ENCODE data around the gene DAG1.
"Not testable (repeated sequence)": the region's sequence is repeated elsewhere in the genome, so short reads cannot be mapped to it uniquely, and the experiment has no call there.

The DAG1 gene

GRCh38 chr3:49493901-49494300 is 23.8 kb downstream of the DAG1 start:
- CTCF ChIA-PET: interaction anchor here (1.0 to 1.4 kb wide), 3 partner anchors 18 to 324 kb away, joined by 3 read pairs; no protein-coding TSS in a partner anchor
- H3K27ac Mint-ChIP-seq: peak overlapping the region; percentile 53

GRCh38 chr3:49495023-49495422 is 25.0 kb downstream of the DAG1 start:
- H3K4me1 Mint-ChIP-seq: peaks cover 3% of the 10 kb centered on the region
- H3K27ac Mint-ChIP-seq: no peak overlapping the region
- H3K4me3 Mint-ChIP-seq: no peak overlapping the region
- DNase-seq: no peak
- CTCF ChIA-PET: interaction anchor here (0.6 kb wide), 1 partner anchor 32 kb away, joined by 3 read pairs; no protein-coding TSS in a partner anchor
- H3K36me3 Mint-ChIP-seq: peaks cover 8% of the 10 kb centered on the region
- H3K9me3 Mint-ChIP-seq: no peaks in the 10 kb centered on the region
- H3K27me3 Mint-ChIP-seq: no peaks in the 10 kb centered on the region

More at GRCh38 chr3:49493901-49494300, 23.8 kb downstream of the DAG1 start:
- Mint-ChIP-seq H3K27me3 (no peaks in the 10 kb centered on the region), H3K36me3 (peaks cover 17% of the 10 kb centered on the region), H3K4me3 (no peak overlapping the region), H3K4me1 (peaks cover 3% of the 10 kb centered on the region), H3K9me3 (no peaks in the 10 kb centered on the region)
- no peak for DNase-seq

- H3K9me3 Mint-ChIP-seq, H3K4me1 Mint-ChIP-seq, H3K4me3 Mint-ChIP-seq, H3K27me3 Mint-ChIP-seq, DNase-seq, H3K27ac Mint-ChIP-seq, H3K36me3 Mint-ChIP-seq, CTCF ChIA-PET: not testable (repeated sequence)
Observed at GRCh38 chr3:49496845-49497244, 26.8 kb downstream of the DAG1 start.

GRCh38 chr3:49497606-49498005 is 27.5 kb downstream of the DAG1 start:
- Mint-ChIP-seq H3K27ac (no peak overlapping the region), H3K9me3 (no peaks in the 10 kb centered on the region), H3K36me3 (peaks cover 14% of the 10 kb centered on the region), H3K4me3 (no peak overlapping the region), H3K4me1 (peaks cover 3% of the 10 kb centered on the region), H3K27me3 (no peaks in the 10 kb centered on the region)
- no peak for DNase-seq
- CTCF ChIA-PET: no interaction called here

- CTCF ChIA-PET: interaction anchor here (1.4 kb wide), 1 partner anchor 42 kb away, joined by 3 read pairs; no protein-coding TSS in a partner anchor
- Mint-ChIP-seq H3K4me3 (no peak overlapping the region), H3K27me3 (no peaks in the 10 kb centered on the region), H3K27ac (no peak overlapping the region), H3K4me1 (peaks cover 3% of the 10 kb centered on the region), H3K36me3 (peaks cover 14% of the 10 kb centered on the region), H3K9me3 (no peaks in the 10 kb centered on the region)
- no peak for DNase-seq
Observed at GRCh38 chr3:49498239-49498638, 28.2 kb downstream of the DAG1 start.

GRCh38 chr3:49498648-49499047 is 28.6 kb downstream of the DAG1 start:
- Mint-ChIP-seq H3K36me3 (peaks cover 11% of the 10 kb centered on the region), H3K27ac (no peak overlapping the region), H3K4me1 (peaks cover 3% of the 10 kb centered on the region), H3K4me3 (no peak overlapping the region), H3K27me3 (no peaks in the 10 kb centered on the region), H3K9me3 (no peaks in the 10 kb centered on the region)
- no peak for DNase-seq
- CTCF ChIA-PET: interaction anchor here (1.4 kb wide), 1 partner anchor 41 kb away, joined by 3 read pairs; no protein-coding TSS in a partner anchor

- Mint-ChIP-seq H3K27ac (no peak overlapping the region), H3K9me3 (no peaks in the 10 kb centered on the region), H3K27me3 (no peaks in the 10 kb centered on the region), H3K36me3 (peaks cover 11% of the 10 kb centered on the region), H3K4me1 (no peaks in the 10 kb centered on the region), H3K4me3 (no peak overlapping the region)
- no peak for DNase-seq
- CTCF ChIA-PET: interaction anchor here (1.3 kb wide), 1 partner anchor 13 kb away, joined by 3 read pairs; no protein-coding TSS in a partner anchor
Observed at GRCh38 chr3:49500205-49500731, 30.2 kb downstream of the DAG1 start.

- CTCF ChIA-PET: interaction anchor here (1.3 kb wide), 1 partner anchor 12 kb away, joined by 3 read pairs; no protein-coding TSS in a partner anchor
- H3K36me3 Mint-ChIP-seq: peaks cover 11% of the 10 kb centered on the region
- no peaks in the 10 kb centered on the region for H3K27me3 Mint-ChIP-seq
- no peak overlapping the region for H3K4me3 Mint-ChIP-seq
- H3K27ac Mint-ChIP-seq: no peak overlapping the region
- no peaks in the 10 kb centered on the region for H3K9me3 Mint-ChIP-seq
- DNase-seq: no peak
- H3K4me1 Mint-ChIP-seq: no peaks in the 10 kb centered on the region
Observed at GRCh38 chr3:49500732-49501609, 30.9 kb downstream of the DAG1 start.

- CTCF ChIA-PET: no interaction called here
- H3K4me3 Mint-ChIP-seq: no peak overlapping the region
- H3K27me3 Mint-ChIP-seq: no peaks in the 10 kb centered on the region
- no peak for DNase-seq
- no peaks in the 10 kb centered on the region for H3K9me3 Mint-ChIP-seq
- H3K27ac Mint-ChIP-seq: no peak overlapping the region
- peaks cover 11% of the 10 kb centered on the region for H3K36me3 Mint-ChIP-seq
- no peaks in the 10 kb centered on the region for H3K4me1 Mint-ChIP-seq
Observed at GRCh38 chr3:49501842-49502241, 31.8 kb downstream of the DAG1 start.

GRCh38 chr3:49506906-49507305 is 36.8 kb downstream of the DAG1 start:
- Mint-ChIP-seq H3K4me1 (peaks cover 2% of the 10 kb centered on the region), H3K36me3 (peaks cover 17% of the 10 kb centered on the region), H3K27me3 (no peaks in the 10 kb centered on the region), H3K9me3 (no peaks in the 10 kb centered on the region), H3K4me3 (no peak overlapping the region), H3K27ac (no peak overlapping the region)
- no peak for DNase-seq
- CTCF ChIA-PET: no interaction called here

- Mint-ChIP-seq H3K36me3 (peaks cover 22% of the 10 kb centered on the region), H3K4me1 (peaks cover 2% of the 10 kb centered on the region), H3K27ac (no peak overlapping the region), H3K9me3 (no peaks in the 10 kb centered on the region), H3K27me3 (no peaks in the 10 kb centered on the region), H3K4me3 (no peak overlapping the region)
- DNase-seq: no peak
- CTCF ChIA-PET: no interaction called here
Observed at GRCh38 chr3:49509028-49509561, 39.0 kb downstream of the DAG1 start.

- no peaks in the 10 kb centered on the region for H3K9me3 Mint-ChIP-seq
Observed at GRCh38 chr3:49511639-49512038, 41.6 kb downstream of the DAG1 start.

GRCh38 chr3:49512781-49513355 is 42.8 kb downstream of the DAG1 start:
- Mint-ChIP-seq H3K4me1 (no peaks in the 10 kb centered on the region), H3K27me3 (no peaks in the 10 kb centered on the region), H3K4me3 (no peak overlapping the region), H3K36me3 (peaks cover 39% of the 10 kb centered on the region), H3K9me3 (no peaks in the 10 kb centered on the region), H3K27ac (no peak overlapping the region)
- CTCF ChIA-PET: interaction anchor here (0.7 kb wide), 1 partner anchor 13 kb away, joined by 3 read pairs; no protein-coding TSS in a partner anchor
- DNase-seq: no peak

More at GRCh38 chr3:49511639-49512038, 41.6 kb downstream of the DAG1 start:
- Mint-ChIP-seq H3K27me3 (no peaks in the 10 kb centered on the region), H3K4me1 (peaks cover 2% of the 10 kb centered on the region), H3K27ac (no peak overlapping the region), H3K36me3 (peaks cover 32% of the 10 kb centered on the region), H3K4me3 (no peak overlapping the region)
- no peak for DNase-seq
- CTCF ChIA-PET: interaction anchor here (0.6 to 1.4 kb wide), 3 partner anchors 29 to 160 kb away, joined by 3 to 7 read pairs (median 3); no protein-coding TSS in a partner anchor

- Mint-ChIP-seq H3K27ac (no peak overlapping the region), H3K4me3 (no peak overlapping the region), H3K36me3 (peaks cover 43% of the 10 kb centered on the region), H3K9me3 (no peaks in the 10 kb centered on the region), H3K27me3 (no peaks in the 10 kb centered on the region), H3K4me1 (no peaks in the 10 kb centered on the region)
- CTCF ChIA-PET: interaction anchor here (0.7 kb wide), 2 partner anchors 13 to 38 kb away, joined by 3 to 4 read pairs; no protein-coding TSS in a partner anchor
- DNase-seq: no peak
Observed at GRCh38 chr3:49513494-49514124, 43.5 kb downstream of the DAG1 start.
